PC-3 (cell line): ENCODE data around the gene PTPRR. TPM values are rescaled to one million over a fixed set of nuclear protein-coding genes. Genes with fewer than 3 reads are reported as not detected.

ENCODE experiments used
- ATAC-seq: fragments of 200-7000 bp; cut with Tn5 transposase; 2 replicates; pipeline ENCODE4 v1.9.1; 2020; ENCODE audit warnings: mild to moderate bottlenecking, moderate library complexity
- BruUV-seq: library from RNA; stranded (reverse); fragments of 400-500 nt; replicated peaks from 2 replicates; lab custom pipeline; 2021; lab: Mats Ljungman, UMichigan
- CTCF ChIA-PET: fragments of 300-600 bp; sonication (Branson Sonifier 250); formaldehyde crosslinking; loops from one replicate; lab custom pipeline; 2022; ENCODE audit warnings: antibody characterized with exemption; lab: Charles Lee
- POLR2A ChIA-PET: fragments of 300-600 bp; sonication (Branson Sonifier 250); formaldehyde crosslinking; loops from one replicate; lab custom pipeline; 2022; ENCODE audit warnings: antibody characterized with exemption; ENCODE audit not compliant: unreplicated experiment; lab: Charles Lee
- DNase-seq: peaks from one replicate; pipeline ENCODE4 v3.0.0-alpha.2; 2015
- H2AFZ ChIP-seq: fragments of 300-600 bp; sonication (generic); 2 replicates; pipeline ENCODE4 v1.6.0; 2016; ENCODE audit warnings: antibody characterized with exemption, low read length
- H3F3A ChIP-seq: fragments of 300-600 bp; sonication (generic); one replicate; pipeline ENCODE4 v1.6.0; 2017; ENCODE audit warnings: antibody characterized with exemption, low read length, control low read depth, mild to moderate bottlenecking; ENCODE audit not compliant: unreplicated experiment
- H3K27ac ChIP-seq: fragments of 300-600 bp; sonication (generic); 2 replicates; pipeline ENCODE4 v1.5.1; 2016; ENCODE audit warnings: mild to moderate bottlenecking, low read length
- H3K27me3 ChIP-seq: fragments of 300-600 bp; sonication (generic); 2 replicates; pipeline ENCODE4 v1.6.1; 2016; ENCODE audit warnings: low read length, mixed read lengths
- H3K36me3 ChIP-seq: fragments of 300-600 bp; sonication (generic); 2 replicates; pipeline ENCODE4 v1.6.1; 2016; ENCODE audit warnings: low read depth, mixed run types, low read length, mixed read lengths
- H3K4me1 ChIP-seq: fragments of 300-600 bp; sonication (generic); 2 replicates; pipeline ENCODE4 v1.5.1; 2016; ENCODE audit warnings: low read length; ENCODE audit not compliant: insufficient read depth
- H3K4me2 ChIP-seq: fragments of 300-600 bp; sonication (generic); 2 replicates; pipeline ENCODE4 v1.6.0; 2016; ENCODE audit warnings: low read length
- H3K4me3 ChIP-seq: fragments of 300-600 bp; sonication (generic); 2 replicates; pipeline ENCODE4 v1.5.1; 2016; ENCODE audit warnings: mild to moderate bottlenecking, low read length, mixed read lengths
- H3K79me2 ChIP-seq: fragments of 300-600 bp; sonication (generic); 2 replicates; pipeline ENCODE4 v1.6.1; 2017; ENCODE audit warnings: low read length, mixed read lengths
- H3K9ac ChIP-seq: fragments of 300-600 bp; sonication (generic); 2 replicates; pipeline ENCODE4 v1.6.0; 2016; ENCODE audit warnings: mild to moderate bottlenecking, low read length
- H3K9me2 ChIP-seq: fragments of 300-600 bp; sonication (generic); replicated peaks from 2 replicates; pipeline ENCODE4 v1.6.1; 2016; ENCODE audit warnings: mixed run types, low read length, mixed read lengths
- H3K9me3 ChIP-seq: fragments of 300-600 bp; sonication (generic); 2 replicates; pipeline ENCODE4 v1.6.1; 2016; ENCODE audit warnings: low read length, mixed read lengths
- H4K20me1 ChIP-seq: fragments of 300-600 bp; sonication (generic); 2 replicates; pipeline ENCODE4 v1.6.1; 2016; ENCODE audit warnings: low read length, mixed read lengths
- CTCF ChIP-seq: fragments of 300-600 bp; sonication (generic); conservative IDR thresholded peaks from 2 replicates; pipeline ENCODE4 v1.5.1; 2017; ENCODE audit warnings: antibody characterized with exemption, low read depth, mild to moderate bottlenecking, low read length
- EZH2 ChIP-seq: fragments of 300-600 bp; sonication (generic); IDR thresholded peaks from one replicate; pipeline ENCODE4 v1.6.1; 2017; ENCODE audit warnings: antibody characterized with exemption, mild to moderate bottlenecking, low read length; ENCODE audit not compliant: unreplicated experiment
- EZH2phosphoT487 ChIP-seq: fragments of 300-600 bp; sonication (generic); IDR thresholded peaks from 2 replicates; pipeline ENCODE4 v1.6.1; 2018; ENCODE audit warnings: mild to moderate bottlenecking, antibody characterized with exemption, low read length, borderline replicate concordance
- intact Hi-C: fragments of 100-400 bp; cut with micrococcal nuclease; formaldehyde crosslinking; loops from 2 replicates; pipeline ENCODE4 v1.9.0; 2023
- total RNA-seq: library from RNA; depleted of rRNA; stranded (reverse); fragments of >200 nt; gene quantifications from 2 replicates; pipeline ENCODE4 v1.2.3, GENCODE V29; 2014

Gene PTPRR
- total RNA-seq, 1 experiment from 2014 or later: 3.1 TPM

- Histone ChIP-seq H4K20me1 (no peaks in the 10 kb centered on the region), H3F3A (no peaks in the 10 kb centered on the region), H3K9me2 (no peaks in the 10 kb centered on the region), H3K27ac (no peak overlapping the region), H3K4me2 (no peak overlapping the region), H3K4me3 (no peak overlapping the region), H3K9ac (no peak overlapping the region), H2AFZ (no peak overlapping the region), H3K36me3 (no peaks in the 10 kb centered on the region), H3K9me3 (no peaks in the 10 kb centered on the region), H3K79me2 (no peaks in the 10 kb centered on the region), H3K27me3 (no peaks in the 10 kb centered on the region), H3K4me1 (no peaks in the 10 kb centered on the region)
- ATAC-seq: no peak
- ChIA-PET POLR2A (no interaction called here), CTCF (no interaction called here)
- DNase-seq: no peak
- intact Hi-C loops: no loop called here
- no TSS peak for BruUV-seq
- TF ChIP-seq EZH2 (no peak), EZH2phosphoT487 (no peak)
Observed at GRCh38 chr12:70880744-70881143, 39.8 kb downstream of the PTPRR start.

- ATAC-seq: no peak
- peak; percentile 11 for DNase-seq
- ChIA-PET POLR2A (interaction anchor here (0.7 kb wide), 1 partner anchor 138 kb away, joined by 6 read pairs; no protein-coding TSS in a partner anchor), CTCF (no interaction called here)
- Histone ChIP-seq H3F3A (no peaks in the 10 kb centered on the region), H3K9me2 (no peaks in the 10 kb centered on the region), H3K4me2 (no peak overlapping the region), H3K4me1 (no peaks in the 10 kb centered on the region), H3K27me3 (no peaks in the 10 kb centered on the region), H3K79me2 (no peaks in the 10 kb centered on the region), H3K36me3 (no peaks in the 10 kb centered on the region), H3K4me3 (no peak overlapping the region), H3K9ac (no peak overlapping the region), H3K9me3 (no peaks in the 10 kb centered on the region), H2AFZ (no peak overlapping the region), H3K27ac (no peak overlapping the region), H4K20me1 (no peaks in the 10 kb centered on the region)
- BruUV-seq: no TSS peak
- intact Hi-C loops: no loop called here
- TF ChIP-seq CTCF: no peak
- no peak for TF ChIP-seq EZH2
- no peak for TF ChIP-seq EZH2phosphoT487
Observed at GRCh38 chr12:70876952-70877351, 43.6 kb downstream of the PTPRR start.

GRCh38 chr12:70875628-70876027 is 44.9 kb downstream of the PTPRR start:
- Histone ChIP-seq H3K9ac (no peak overlapping the region), H3K79me2 (no peaks in the 10 kb centered on the region), H3K9me3 (no peaks in the 10 kb centered on the region), H3K4me2 (no peak overlapping the region), H2AFZ (no peak overlapping the region), H3K4me3 (no peak overlapping the region), H3K4me1 (no peaks in the 10 kb centered on the region), H4K20me1 (no peaks in the 10 kb centered on the region), H3K27me3 (no peaks in the 10 kb centered on the region), H3F3A (no peaks in the 10 kb centered on the region), H3K36me3 (no peaks in the 10 kb centered on the region), H3K9me2 (no peaks in the 10 kb centered on the region), H3K27ac (no peak overlapping the region)
- ATAC-seq: no peak
- BruUV-seq: no TSS peak
- intact Hi-C loops: no loop called here
- CTCF ChIA-PET: no interaction called here
- no peak for DNase-seq
- POLR2A ChIA-PET: no interaction called here
- TF ChIP-seq EZH2phosphoT487 (no peak), EZH2 (no peak), CTCF (no peak)
